GM12878 (cell line): ENCODE measurements around the gene FAM170B. TPM values are rescaled to one million over a fixed set of nuclear protein-coding genes. Genes with fewer than 3 reads are reported as not detected.

Source experiments
- ATAC-seq: fragments of 200-7000 bp; cut with Tn5 transposase; 3 replicates; pipeline ENCODE4 v1.9.1; 2020; ENCODE audit warnings: mild to moderate bottlenecking, moderate library complexity
- BruUV-seq: library from RNA; stranded (reverse); fragments of 400-500 nt; replicated peaks from 2 replicates; lab custom pipeline; 2021; lab: Mats Ljungman, UMichigan
- CTCF ChIA-PET: fragments of 300-600 bp; sonication (Branson Sonifier 250); formaldehyde crosslinking; extraction: SDS; loops from one replicate; lab custom pipeline; 2021; ENCODE audit warnings: inconsistent platforms; lab: Yijun Ruan, JAX
- POLR2A ChIA-PET: fragments of 350-600 bp; formaldehyde crosslinking; extraction: SDS; loops from one replicate; lab custom pipeline; 2021; ENCODE audit warnings: inconsistent platforms; lab: Charles Lee
- RAD21 ChIA-PET: fragments of 300-600 bp; sonication (Branson Sonifier 250); formaldehyde crosslinking; loops from one replicate; lab custom pipeline; 2023; ENCODE audit warnings: antibody characterized with exemption; ENCODE audit not compliant: unreplicated experiment; lab: Charles Lee
- SMC1A ChIA-PET: fragments of 300-600 bp; sonication (Branson Sonifier 250); formaldehyde crosslinking; loops from one replicate; lab custom pipeline; 2023; ENCODE audit not compliant: unreplicated experiment, uncharacterized antibody; lab: Charles Lee
- DNase-seq: peaks from one replicate; pipeline ENCODE4 v3.0.0-alpha.2; 2011; ENCODE audit warnings: low read depth, low spot score
- FAIRE-seq: peaks from 3 replicates; lab custom pipeline; 2011; peaks lifted over from hg19 to GRCh38; lab: Jason Lieb, UNC
- H2AFZ ChIP-seq: 2 replicates; pipeline ENCODE4 v1.6.0; 2011; ENCODE audit warnings: low read depth, low read length, control low read depth; ENCODE audit not compliant: control insufficient read depth
- H3K27ac ChIP-seq: 2 replicates; pipeline ENCODE4 v1.5.1; 2011; ENCODE audit warnings: control low read depth; ENCODE audit not compliant: control insufficient read depth, insufficient read depth
- H3K27me3 ChIP-seq, 2 experiments: replicated peaks in 1 of 2; 2 replicates each; pipeline versions ENCODE4 v1.6.0 to v1.6.1; 2011; ENCODE audit warnings: low read length in 1 of 2; ENCODE audit not compliant: control insufficient read depth in 2 of 2, insufficient read depth in 2 of 2
- H3K36me3 ChIP-seq, 2 experiments: 2 replicates each; pipeline ENCODE4 v1.5.1; 2011; ENCODE audit warnings: low read length in 1 of 2; ENCODE audit not compliant: control insufficient read depth in 2 of 2, insufficient read depth in 2 of 2
- H3K4me1 ChIP-seq: 2 replicates; pipeline ENCODE4 v1.6.1; 2011; ENCODE audit warnings: mild to moderate bottlenecking, low read length, moderate library complexity, mixed read lengths; ENCODE audit not compliant: control insufficient read depth, insufficient read depth
- H3K4me2 ChIP-seq: 2 replicates; pipeline ENCODE4 v1.6.0; 2011; ENCODE audit warnings: control low read depth; ENCODE audit not compliant: control insufficient read depth, insufficient read depth
- H3K4me3 ChIP-seq: fragments of 200-600 bp; sonication (generic); 2 replicates; pipeline ENCODE4 v1.5.1; 2016
- H3K79me2 ChIP-seq: 2 replicates; pipeline ENCODE4 v1.6.0; 2011; ENCODE audit warnings: low read length; ENCODE audit not compliant: control insufficient read depth, insufficient read depth
- H3K9ac ChIP-seq: 2 replicates; pipeline ENCODE4 v1.8.0; 2011; ENCODE audit warnings: low read length, control low read depth, mixed read lengths; ENCODE audit not compliant: control insufficient read depth, insufficient read depth
- H3K9me3 ChIP-seq: replicated peaks from 3 replicates; pipeline ENCODE4 v1.5.1; 2011; ENCODE audit warnings: mild to moderate bottlenecking, low read length; ENCODE audit not compliant: control insufficient read depth, insufficient read depth
- H4K20me1 ChIP-seq: 2 replicates; pipeline ENCODE4 v1.6.0; 2011; ENCODE audit not compliant: control insufficient read depth, insufficient read depth
- ATF7 ChIP-seq: fragments of 450-650 bp; IDR thresholded peaks from 2 replicates; pipeline ENCODE4 v1.6.1; 2016; ENCODE audit warnings: low read depth, mild to moderate bottlenecking
- BHLHE40 ChIP-seq, 2 experiments: fragments of 450-650 bp in 1 of 2; IDR thresholded peaks; 2 replicates each; pipeline ENCODE4 v1.6.1; 2011 to 2017; ENCODE audit warnings: low read depth in 2 of 2, borderline replicate concordance in 1 of 2, improper control_type of control experiment in 1 of 2, low read length in 1 of 2, mild to moderate bottlenecking in 1 of 2
- MAX ChIP-seq: IDR thresholded peaks from 2 replicates; pipeline ENCODE4 v1.6.1; 2012; ENCODE audit warnings: low read depth, low read length, improper control_type of control experiment
- MXI1 ChIP-seq: fragments of 150-350 bp; IDR thresholded peaks from 2 replicates; pipeline ENCODE4 v1.6.1; 2011; ENCODE audit warnings: low read depth, mild to moderate bottlenecking, inconsistent platforms, low read length, improper control_type of control experiment
- NR2C1 ChIP-seq: fragments of 450-650 bp; IDR thresholded peaks from 2 replicates; pipeline ENCODE4 v1.6.1; 2017; ENCODE audit warnings: antibody characterized with exemption, mild to moderate bottlenecking, moderate library complexity
- PKNOX1 ChIP-seq: fragments of 450-650 bp; IDR thresholded peaks from 2 replicates; pipeline ENCODE4 v1.6.1; 2016; ENCODE audit warnings: mild to moderate bottlenecking
- RB1 ChIP-seq: fragments of 450-650 bp; formaldehyde crosslinking; IDR thresholded peaks from 2 replicates; pipeline ENCODE4 v1.6.1; 2017; ENCODE audit warnings: mild to moderate bottlenecking, borderline replicate concordance
- ZBTB4 ChIP-seq: fragments of 450-650 bp; formaldehyde crosslinking; IDR thresholded peaks from 2 replicates; pipeline ENCODE4 v1.4.0; 2022; ENCODE audit warnings: mild to moderate bottlenecking, moderate library complexity
- WGBS: methylation state at CpG from one replicate; pipeline ENCODE4 v1.1.6; 2016; ENCODE audit warnings: low lambda C conversion rate; ENCODE audit not compliant: insufficient replicate concordance, insufficient coverage; ENCODE audit errors: missing lambda C conversion rate; 5-methylcytosine and 5-hydroxymethylcytosine counted together
- in situ Hi-C: fragments of 300-500 bp; cut with MboI; formaldehyde crosslinking; loops from 9 replicates; pipeline ENCODE4 v1.14.3; 2018; ENCODE audit warnings: mixed read lengths
- intact Hi-C: fragments of 100-400 bp; cut with micrococcal nuclease; formaldehyde crosslinking; loops from one replicate; pipeline ENCODE4 v1.14.2; 2022; ENCODE audit not compliant: unreplicated experiment
- polyA plus RNA-seq, 11 experiments: library from polyadenylated mRNA; depleted of rRNA in 4 of 11; unstranded in 6 of 11; stranded (reverse) in 5 of 11; fragments of >200 nt; fragmentation: Nextera tagmentation in 4 of 11; fragmentation: Illumina TruSeq in 1 of 11; extraction: Ambion mirVana in 4 of 11; extraction: Trizol in 1 of 11; gene quantifications; 1 replicate in 1 of 11; 2 replicates in 10 of 11; pipeline versions ENCODE4 v1.2.1 to v1.2.3, GENCODE V29; 2011 to 2016; ENCODE audit warnings: inconsistent platforms in 2 of 11, missing spikeins in 2 of 11, low read depth in 1 of 11
- total RNA-seq, 4 experiments: library from RNA; depleted of rRNA in 3 of 4; stranded (reverse); fragments of >200 nt in 3 of 4; fragmentation: Illumina TruSeq in 1 of 4; extraction: Trizol in 1 of 4; gene quantifications; 2 replicates each; pipeline versions ENCODE4 v1.2.1 to v1.2.3, GENCODE V29; 2013 to 2021
- TF ChIP-seq, protein P1 (sequence below): IDR thresholded peaks from 2 replicates; pipeline ENCODE4 v1.6.1; 2011; ENCODE audit warnings: low read depth, low read length, improper control_type of control experiment, borderline replicate concordance
- TF ChIP-seq, protein P2 (sequence below): IDR thresholded peaks from 2 replicates; pipeline ENCODE4 v1.6.1; 2011; ENCODE audit warnings: borderline replicate concordance, low read depth, mild to moderate bottlenecking, moderate library complexity, low read length; ENCODE audit not compliant: insufficient read depth, poor library complexity, severe bottlenecking

FAM170B gene
- total and polyA plus RNA-seq, 10 of the 15 experiments (the other 5 are each of a cell fraction or from before 2014, with no cell fraction given), result not detected

GRCh38 chr10:49112098-49112497 is 21.7 kb downstream of the FAM170B start:
- 0% methylated on average over 3 of the region's 3 CpGs for WGBS
- Histone ChIP-seq H3K4me3 (no peak overlapping the region), H3K4me1 (no peaks in the 10 kb centered on the region), H3K4me2 (no peak overlapping the region)
- FAIRE-seq, result no peak
- TF ChIP-seq, protein P1, sequence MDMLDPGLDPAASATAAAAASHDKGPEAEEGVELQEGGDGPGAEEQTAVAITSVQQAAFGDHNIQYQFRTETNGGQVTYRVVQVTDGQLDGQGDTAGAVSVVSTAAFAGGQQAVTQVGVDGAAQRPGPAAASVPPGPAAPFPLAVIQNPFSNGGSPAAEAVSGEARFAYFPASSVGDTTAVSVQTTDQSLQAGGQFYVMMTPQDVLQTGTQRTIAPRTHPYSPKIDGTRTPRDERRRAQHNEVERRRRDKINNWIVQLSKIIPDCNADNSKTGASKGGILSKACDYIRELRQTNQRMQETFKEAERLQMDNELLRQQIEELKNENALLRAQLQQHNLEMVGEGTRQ, result no peak
- TF ChIP-seq PKNOX1, result no peak
- TF ChIP-seq RB1, result no peak
- TF ChIP-seq ATF7, result no peak
- TF ChIP-seq, all 136 proteins: peak for 0
- Histone ChIP-seq H4K20me1 (no peaks in the 10 kb centered on the region), H3K79me2 (no peaks in the 10 kb centered on the region), H3K9me3 (no peaks in the 10 kb centered on the region), H3K27me3 (peaks cover 5 to 17% of the 10 kb centered on the region in 2 experiments), H3K27ac (no peak overlapping the region), H3K9ac (no peak overlapping the region), H3K36me3 (no peaks in the 10 kb centered on the region), H2AFZ (no peak overlapping the region)
- POLR2A ChIA-PET, result no interaction called here
- no TSS peak for BruUV-seq
- intact Hi-C loops (no loop called here), in situ Hi-C loops (no loop called here)
- CTCF ChIA-PET, result no interaction called here
- SMC1A ChIA-PET, result no interaction called here
- ATAC-seq, result no peak
- no peak for DNase-seq
- RAD21 ChIA-PET, result no interaction called here

DNA sequence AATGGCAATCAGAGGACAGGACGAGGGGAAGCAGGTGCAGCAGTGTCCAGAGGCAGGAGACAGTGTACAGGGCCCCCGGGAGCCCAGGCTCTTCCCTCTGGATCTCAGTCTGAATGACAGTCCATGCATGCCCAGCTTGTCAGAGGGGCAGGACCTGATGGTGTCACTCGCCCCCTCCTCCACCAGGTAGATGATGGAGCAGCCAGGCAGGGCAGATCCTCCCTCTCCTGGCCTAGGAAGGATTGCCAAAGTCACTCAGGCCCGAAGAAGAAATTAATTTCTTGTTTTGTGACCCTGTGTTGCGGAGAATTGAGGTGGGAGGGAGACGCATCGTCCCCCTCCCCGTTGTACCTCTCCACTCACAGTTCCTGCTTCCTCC is 22.5 kb downstream of the FAM170B start:
- Histone ChIP-seq H2AFZ (no peak overlapping the region), H3K9ac (no peak overlapping the region), H3K27ac (no peak overlapping the region), H3K79me2 (no peaks in the 10 kb centered on the region), H3K9me3 (no peaks in the 10 kb centered on the region), H4K20me1 (no peaks in the 10 kb centered on the region), H3K4me1 (no peaks in the 10 kb centered on the region), H3K36me3 (no peaks in the 10 kb centered on the region), H3K4me3 (no peak overlapping the region), H3K27me3 (peaks cover 2 to 12% of the 10 kb centered on the region in 2 experiments; a peak in 3 of 4 replicates), H3K4me2 (no peak overlapping the region)
- POLR2A ChIA-PET, result no interaction called here
- intact Hi-C loops (no loop called here), in situ Hi-C loops (no loop called here)
- no TSS peak for BruUV-seq
- WGBS, result 42% methylated on average over 8 of the region's 8 CpGs
- SMC1A ChIA-PET, result interaction anchor here (2.0 kb wide), 1 partner anchor 11 kb away, joined by 5 read pairs; no protein-coding TSS in a partner anchor
- FAIRE-seq, result no peak
- CTCF ChIA-PET, result no interaction called here
- DNase-seq, result no peak
- RAD21 ChIA-PET, result no interaction called here
- no peak for ATAC-seq
- TF ChIP-seq MAX (no peak), ZBTB4 (CRISPR knock-in tag) (no peak), NR2C1 (no peak), MXI1 (no peak), BHLHE40 (IDR thresholded peaks at IDR 0.05; ENCODE audit: borderline replicate concordance in 1 of 2, low read depth in 2 of 2, low read length in 1 of 2) (no peak)
- TF ChIP-seq, protein P2, sequence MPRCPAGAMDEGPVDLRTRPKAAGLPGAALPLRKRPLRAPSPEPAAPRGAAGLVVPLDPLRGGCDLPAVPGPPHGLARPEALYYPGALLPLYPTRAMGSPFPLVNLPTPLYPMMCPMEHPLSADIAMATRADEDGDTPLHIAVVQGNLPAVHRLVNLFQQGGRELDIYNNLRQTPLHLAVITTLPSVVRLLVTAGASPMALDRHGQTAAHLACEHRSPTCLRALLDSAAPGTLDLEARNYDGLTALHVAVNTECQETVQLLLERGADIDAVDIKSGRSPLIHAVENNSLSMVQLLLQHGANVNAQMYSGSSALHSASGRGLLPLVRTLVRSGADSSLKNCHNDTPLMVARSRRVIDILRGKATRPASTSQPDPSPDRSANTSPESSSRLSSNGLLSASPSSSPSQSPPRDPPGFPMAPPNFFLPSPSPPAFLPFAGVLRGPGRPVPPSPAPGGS, result no peak
